Putamen (tissue), 1 donor: ENCODE measurements around the gene CLASP1.
"Not testable (repeated sequence)": the region's sequence is repeated elsewhere in the genome, so short reads cannot be mapped to it uniquely, and the experiment has no call there.

Source experiments
- DNase-seq: peaks from one replicate; pipeline ENCODE4 v3.0.0-alpha.2; 2016; ENCODE audit warnings: low spot score

The CLASP1 gene

DNA sequence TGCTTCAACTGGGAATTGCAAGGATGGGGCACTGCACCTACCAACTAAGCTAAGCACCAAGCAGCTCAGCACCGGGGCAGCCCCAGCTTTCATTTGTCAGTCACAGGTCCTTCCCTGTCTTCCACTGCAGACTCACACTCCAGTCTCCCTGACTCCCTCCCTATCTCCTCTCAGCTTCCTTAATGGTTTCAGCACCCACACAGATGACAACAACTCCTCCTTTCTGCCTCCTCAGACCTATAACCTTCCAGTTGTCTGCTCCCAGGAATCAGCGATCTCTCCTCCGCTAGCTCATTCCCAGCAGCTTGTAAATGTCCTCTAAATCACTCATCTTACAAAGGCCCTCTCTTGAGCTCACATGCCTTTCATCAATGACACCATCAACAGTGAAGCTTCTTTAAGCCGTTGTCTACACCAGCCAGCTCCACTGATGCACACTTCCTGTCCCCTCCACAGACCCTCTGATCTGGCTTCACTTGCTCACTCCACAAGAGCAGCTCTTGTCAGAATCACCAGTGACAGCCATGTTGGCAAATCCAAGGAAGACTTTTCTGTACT, 32.1 kb downstream of the CLASP1 start:
- no peak for DNase-seq

DNA sequence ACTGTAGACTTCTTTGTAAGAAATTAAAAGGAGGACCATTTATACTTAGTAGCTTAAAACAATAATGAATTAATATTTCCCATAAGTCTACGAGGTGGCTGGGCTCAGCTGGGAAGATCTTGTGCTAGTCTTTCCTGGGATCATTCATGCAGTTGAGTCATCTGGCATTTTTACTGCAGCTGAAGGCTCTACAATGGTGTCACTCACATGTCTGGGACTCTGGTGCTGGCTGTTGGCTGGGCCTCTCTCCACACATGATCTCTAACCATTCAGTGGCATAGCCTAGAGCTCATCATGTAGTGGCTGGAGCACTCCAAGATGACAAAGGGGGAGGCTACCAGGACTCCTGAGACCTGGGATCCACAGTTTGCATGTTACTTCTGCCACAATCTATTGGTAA, 35.5 kb downstream of the CLASP1 start:
- DNase-seq = no peak

DNA sequence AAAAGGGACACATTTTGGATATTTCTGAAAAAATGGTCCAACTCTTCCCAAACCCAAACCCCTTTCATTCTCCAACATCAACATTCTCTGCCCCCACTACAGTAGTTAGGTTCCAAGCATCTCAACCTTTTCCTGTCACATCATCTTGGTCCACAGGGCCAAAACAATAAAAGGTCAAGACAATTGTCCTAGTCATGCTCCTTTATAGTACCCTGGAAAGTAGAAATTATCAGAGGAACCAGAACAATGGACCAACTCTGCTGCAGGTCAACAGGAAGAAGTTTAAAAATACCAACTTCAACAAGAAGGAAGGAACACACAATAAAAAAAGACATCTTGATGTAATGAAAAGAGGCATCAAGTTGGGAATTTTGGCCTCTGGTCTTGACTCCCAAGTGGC, 36.1 kb downstream of the CLASP1 start:
- no peak for DNase-seq

DNA sequence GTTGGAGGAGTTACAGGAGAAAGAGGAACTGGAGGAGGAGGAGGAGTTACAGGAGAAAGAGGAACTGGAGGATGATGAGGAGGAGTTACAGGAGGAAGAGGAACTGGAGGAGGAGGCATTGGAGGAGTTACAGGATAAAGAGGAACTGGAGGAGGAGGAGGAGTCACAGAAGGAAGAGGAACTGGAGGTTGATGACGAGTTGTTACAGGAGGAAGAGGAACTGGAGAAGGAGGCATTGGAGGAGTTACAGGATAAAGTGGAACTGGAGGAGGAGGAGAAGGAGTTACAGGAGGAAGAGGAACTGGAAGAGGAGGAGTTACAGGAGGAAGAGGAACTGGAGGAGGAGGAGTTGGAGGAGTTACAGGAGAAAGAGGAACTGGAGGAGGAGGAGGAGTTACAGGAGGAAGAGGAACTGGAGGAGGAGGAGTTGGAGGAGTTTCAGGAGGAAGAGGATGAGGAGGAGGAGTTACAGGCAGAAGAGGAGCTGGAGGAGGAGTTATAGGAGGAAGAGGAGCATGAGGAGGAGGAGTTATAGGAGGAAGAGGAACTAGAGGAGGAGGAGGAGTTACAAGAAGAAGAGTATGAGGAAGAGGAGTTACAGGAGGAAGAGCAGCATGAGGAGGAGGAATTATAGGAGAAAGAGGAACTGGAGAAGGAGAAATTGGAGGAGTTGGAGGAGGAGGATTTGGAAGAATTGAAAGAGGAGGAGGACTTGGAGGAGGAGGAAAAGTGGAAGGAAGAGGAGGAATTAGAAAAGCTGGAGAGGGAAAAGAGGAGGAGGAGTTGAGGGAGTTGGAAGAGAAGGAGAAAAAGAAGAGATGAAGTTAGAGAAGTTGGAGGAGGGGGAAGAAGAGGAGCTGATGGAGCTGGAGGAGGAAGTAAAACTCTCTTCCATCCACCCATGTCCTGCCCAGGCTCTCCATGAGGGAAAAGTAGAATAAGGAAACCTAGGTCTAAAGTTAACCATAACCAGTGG, 37.2 kb downstream of the CLASP1 start:
- DNase-seq = no peak

DNA sequence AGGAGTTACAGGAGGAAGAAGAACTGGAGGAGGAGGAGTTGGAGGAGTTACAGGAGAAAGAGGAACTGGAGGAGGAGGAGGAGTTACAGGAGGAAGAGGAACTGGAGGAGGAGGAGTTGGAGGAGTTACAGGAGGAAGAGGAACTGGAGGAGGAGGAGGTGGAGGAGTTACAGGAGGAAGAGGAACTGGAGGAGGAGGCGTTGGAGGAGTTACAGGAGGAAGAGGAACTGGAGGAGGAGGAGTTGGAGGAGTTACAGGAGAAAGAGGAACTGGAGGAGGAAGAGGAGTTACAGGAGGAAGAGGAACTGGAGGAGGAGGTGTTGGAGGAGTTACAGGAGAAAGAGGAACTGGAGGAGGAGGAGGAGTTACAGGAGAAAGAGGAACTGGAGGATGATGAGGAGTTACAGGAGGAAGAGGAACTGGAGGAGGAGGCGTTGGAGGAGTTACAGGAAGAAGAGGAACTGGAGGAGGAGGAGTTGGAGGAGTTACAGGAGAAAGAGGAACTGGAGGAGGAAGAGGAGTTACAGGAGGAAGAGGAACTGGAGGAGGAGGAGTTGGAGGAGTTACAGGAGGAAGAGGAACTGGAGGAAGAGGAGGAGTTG, 38.1 kb downstream of the CLASP1 start:
- DNase-seq = not testable (repeated sequence)

DNA sequence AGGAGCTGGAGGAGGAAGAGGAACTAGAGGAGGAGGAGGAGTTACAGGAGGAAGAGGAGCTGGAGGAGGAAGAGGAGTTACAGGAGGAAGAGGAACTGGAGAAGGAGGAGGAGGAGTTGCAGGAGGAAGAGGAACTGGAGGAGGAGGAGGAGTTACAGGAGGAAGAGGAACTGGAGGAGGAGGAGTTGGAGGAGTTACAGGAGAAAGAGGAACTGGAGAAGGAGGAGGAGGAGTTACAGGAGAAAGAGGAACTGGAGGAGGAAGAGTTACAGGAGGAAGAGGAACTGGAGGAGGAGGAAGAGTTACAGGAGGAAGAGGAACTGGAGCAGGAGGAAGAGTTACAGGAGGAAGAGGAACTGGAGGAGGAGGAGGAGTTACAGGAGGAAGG, 38.8 kb downstream of the CLASP1 start:
- not testable (repeated sequence) for DNase-seq

DNA sequence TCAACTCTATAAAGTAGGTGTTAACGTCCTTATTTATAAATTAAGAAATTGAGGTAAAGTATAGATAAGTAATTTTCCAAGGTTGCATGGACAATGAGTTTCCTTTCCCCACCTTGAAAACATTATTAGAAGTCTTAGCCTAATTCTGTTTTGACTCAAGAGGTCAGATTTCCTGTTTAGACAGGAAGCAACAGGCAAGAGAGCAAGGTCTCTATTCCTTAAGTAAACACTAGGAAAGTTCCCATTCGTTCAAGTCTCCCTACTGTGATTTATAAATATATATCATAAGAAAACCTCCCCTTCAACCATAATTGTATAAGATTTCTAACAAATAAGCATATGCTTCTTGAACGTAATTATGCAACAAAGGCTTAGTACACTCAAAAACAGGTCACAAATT, 40.3 kb downstream of the CLASP1 start:
- DNase-seq = no peak

DNA sequence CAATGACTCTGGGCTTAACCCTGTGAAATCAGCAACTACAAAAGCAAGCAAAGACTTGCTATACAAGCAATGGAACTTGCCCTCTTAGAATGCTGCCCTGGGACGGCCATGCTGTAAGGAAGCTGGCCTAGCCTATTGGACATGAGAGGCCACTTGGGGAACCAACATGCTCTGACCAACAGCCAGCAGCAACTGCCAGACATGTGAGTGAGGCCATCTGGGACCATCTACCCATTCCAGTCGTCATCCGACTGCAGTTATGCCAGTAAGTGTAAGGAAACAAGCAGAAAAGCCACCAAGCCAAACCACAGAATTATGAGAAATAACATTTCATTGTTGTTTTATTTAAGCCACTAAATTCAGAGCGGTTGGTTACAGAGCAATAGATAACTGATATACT, 40.9 kb downstream of the CLASP1 start:
- DNase-seq = no peak

DNA sequence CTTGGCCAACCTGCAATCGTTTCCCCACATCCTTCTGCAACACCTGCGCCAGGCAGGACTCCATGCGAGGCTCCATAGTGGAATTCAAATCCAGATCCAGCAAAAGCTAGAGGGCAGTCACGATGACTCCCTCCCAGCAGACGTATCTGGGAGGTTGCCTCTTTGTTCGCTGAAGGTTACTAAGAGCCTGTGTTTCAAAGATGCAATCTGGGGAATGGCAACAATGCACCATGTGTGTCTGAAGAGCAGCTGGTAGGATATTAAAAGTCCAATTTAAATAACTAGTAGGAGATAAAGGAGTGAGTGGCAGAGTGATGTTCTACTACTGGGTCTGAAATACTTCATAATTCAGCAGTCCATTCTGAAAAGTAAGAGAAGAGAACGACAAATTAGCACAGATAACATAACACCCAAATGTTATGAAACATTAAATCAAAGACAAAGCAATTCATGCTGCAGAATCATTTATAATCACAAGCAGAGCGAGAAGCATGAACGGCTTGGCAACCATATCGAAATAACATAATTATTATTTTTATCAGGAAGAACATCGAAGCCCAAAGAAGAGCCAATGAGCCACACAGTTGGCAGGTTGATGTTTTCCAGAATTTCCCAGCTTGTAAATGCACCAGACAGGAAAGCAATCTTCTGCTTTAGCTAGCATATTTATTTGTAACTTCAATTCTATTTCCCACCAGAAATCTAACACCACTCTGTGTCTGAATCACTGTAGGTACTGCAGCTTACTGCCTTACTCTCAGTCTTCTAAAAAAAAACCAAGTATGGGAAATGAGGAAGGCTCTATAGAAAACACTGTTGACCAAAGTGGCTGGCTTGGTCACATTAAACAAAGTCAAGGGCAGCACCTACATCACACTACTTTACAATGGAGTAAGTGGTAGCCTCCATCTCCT, 43.2 kb downstream of the CLASP1 start:
- DNase-seq = no peak

DNA sequence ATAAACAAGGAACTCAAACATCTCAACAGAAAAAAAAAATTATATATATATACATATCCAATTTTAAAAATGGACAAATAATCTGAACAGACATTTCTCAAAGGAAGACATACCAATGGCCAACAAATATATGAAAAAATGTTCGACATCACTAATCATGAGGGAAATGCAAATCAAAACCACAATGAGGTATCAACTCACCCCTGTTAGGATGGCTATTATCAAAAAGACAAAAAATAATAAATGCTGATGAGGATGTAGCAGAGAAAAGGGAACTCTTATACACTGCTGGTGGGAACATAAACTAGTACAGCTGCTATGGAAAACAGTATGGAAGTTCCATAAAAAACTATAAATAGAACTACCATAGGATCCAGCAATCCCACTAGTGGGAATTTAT, 46.1 kb downstream of the CLASP1 start:
- no peak for DNase-seq

DNA sequence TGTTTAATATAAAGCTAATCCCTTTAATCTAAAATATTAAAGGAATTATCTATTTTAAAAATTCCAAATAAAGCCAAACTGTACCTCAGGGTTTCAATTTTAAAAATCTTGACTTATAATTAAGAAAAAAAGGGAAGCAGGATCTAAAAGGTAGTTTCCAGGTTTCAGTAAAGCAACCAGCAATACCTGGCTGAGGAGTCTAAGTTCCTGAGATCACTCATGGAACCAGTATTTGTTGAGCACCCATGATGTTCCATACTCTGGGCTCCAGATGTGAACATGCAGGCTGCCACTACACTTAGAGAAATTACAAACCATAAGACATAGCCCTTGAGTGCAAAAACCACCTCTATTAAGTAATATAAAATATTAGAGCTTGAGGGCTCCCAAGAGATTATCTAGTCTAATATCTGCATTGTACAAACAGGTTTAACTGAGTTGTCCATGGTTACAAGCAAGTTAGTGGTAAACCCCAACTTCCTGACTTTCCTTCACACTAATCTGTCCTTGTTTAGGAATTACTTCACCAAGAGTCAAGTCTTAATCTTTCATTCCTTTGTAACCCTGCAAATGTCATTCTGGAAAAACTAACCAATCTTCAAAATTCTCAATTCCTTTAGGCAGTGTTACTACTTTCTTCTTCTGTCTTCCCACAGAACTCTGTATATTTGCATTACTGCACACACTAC, 49.2 kb downstream of the CLASP1 start:
- DNase-seq = no peak

DNA sequence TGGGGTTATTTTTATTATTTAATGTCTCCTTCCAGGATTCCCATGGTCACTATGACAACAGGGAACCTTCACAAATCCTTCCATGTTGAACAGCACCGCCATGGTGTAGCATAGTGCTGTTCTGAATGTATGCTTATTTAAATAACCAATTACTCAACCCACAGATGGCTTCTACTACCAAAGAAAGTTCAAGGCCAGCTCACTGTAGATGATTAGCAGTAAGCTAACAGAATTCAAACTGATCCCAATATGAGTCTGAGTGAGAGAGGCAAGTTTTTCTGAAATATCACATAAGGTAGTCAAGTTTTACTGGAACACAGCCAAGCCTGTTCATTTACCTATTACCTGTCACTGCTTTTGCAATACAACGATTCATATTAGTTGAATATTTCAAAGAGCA, 51.2 kb downstream of the CLASP1 start:
- no peak for DNase-seq

DNA sequence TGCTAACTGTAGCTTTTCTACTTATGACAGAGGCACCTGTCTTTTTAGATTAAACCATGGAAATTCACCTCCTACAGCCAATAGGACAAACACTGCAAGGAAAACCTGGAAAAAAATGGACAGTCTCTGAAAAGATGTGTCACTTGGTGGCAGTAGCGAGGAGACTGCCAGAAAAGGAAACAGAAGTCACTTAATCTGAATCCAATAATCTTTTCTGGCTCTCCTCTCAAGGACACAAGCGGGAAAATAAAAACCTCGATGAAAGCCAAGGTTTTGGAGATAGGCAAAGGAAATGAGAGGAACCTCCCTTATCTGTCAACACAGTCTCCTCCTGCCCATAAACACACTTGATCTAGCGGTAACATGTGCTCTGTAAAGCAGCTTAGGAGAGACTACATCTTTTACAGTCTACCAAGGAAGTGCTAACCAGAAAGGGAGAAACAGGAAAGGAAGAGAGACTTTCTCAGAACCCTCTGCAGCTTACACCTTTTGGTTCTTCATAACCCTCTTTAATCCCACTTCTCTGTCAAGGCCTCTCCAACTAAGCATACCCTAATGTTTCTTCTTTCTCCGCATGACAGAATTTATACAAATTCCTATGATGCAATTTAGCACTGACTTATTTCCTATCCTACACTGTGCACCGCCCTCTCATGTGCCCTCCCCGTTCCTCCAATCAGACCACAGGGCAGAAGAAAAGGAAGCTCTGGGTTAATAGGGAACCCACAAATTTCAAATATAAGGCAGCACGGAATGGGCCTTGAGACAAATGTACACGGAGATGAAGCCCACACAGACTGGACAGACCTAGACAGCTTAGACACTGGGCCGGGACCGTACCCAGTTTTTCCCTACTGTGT, 52.8 kb downstream of the CLASP1 start:
- peak; percentile 32 for DNase-seq

DNA sequence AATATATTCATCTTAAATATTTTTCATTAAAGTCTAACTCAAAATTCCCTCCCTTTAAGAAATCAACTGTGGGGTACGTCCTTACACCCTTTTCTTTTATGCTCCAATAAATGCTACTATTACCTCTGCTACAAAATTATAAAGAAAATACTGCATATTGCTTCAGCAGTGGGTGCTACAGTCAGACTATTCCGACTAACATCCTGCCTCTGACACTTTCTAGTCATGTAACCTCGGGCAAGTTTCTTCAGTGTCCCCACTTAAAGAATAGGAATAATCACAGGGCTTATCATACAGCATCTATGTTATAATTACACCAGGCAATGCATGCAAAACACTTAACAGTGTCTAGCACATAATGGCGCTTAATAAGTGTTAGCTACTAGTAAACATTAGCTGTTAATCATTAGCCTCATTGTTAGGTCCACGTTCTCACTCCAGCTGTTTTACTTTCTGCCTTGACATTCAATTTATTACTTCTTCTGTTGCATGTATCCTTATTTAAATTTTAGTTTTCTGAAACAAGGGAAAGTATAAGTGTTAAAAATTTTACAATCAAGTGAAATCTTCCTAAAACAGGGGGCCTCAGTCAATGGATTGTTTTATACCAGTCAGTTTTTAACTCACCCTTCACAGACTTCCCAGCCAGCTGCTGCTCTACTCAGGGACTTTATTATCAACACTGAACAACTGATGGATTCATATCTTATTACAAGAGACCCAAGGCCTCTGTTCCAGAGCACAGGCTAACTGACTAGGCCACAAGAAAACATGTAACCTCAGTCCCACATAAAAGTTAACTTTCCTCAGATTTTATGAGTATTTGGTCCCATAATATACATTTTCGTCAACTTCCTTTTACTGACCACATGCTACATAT, 54.0 kb downstream of the CLASP1 start:
- DNase-seq = no peak

DNA sequence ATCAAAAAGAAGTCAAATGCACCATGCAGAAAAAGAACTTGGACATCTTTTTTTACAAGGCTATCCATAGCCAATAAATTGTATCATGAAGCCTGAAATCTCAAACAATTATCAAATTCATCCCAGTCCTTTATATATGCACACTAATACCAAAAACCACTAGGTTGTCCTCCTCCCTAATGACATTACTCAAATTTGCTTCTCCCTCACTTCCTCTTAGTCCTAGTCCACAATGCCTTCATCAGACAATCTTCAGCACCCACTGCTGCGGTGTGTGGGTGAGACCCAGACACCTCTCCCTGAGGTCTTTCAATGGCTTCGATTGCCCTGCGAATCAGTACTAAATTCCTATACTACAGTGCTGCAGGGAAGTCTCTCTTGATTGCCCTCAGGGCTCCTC, 58.1 kb downstream of the CLASP1 start:
- no peak for DNase-seq

DNA sequence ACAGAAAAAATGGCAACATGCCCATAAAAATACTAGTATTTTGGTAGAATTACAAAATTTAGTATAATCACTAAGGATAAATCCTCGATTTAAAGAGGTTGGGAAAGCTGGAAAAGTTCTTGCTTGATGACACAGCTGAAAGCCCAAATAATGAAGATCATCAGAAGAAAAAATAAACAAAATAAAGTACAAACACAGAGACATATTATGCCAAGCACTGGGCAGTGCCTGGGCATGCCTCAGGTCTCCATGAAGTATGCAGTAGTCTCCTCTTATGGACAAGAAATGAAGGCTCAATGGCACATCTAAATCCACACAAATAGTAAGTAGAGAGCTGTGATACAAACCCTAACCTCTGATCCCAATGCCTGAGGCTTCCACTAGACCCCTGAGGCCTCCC, 60.9 kb downstream of the CLASP1 start:
- no peak for DNase-seq

DNA sequence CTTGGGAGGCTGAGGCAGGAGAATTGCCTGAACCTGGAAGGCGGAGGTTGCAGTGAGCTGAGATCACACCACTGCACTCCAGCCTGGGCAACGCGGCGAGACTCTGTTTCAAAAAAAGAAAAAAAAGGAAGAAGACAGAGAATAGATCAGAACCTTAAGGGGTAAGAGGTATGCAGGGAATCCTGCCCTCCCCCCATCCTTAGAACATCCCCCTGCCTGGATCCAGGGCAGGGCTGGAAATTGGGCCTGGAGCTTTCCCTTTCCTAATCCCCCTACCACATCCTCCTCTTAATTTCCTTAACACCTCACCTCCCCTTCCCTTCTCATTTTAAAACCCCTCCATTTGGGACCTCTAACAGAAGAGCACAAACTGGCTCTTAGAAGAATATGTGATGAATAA, 62.1 kb downstream of the CLASP1 start:
- DNase-seq = no peak

DNA sequence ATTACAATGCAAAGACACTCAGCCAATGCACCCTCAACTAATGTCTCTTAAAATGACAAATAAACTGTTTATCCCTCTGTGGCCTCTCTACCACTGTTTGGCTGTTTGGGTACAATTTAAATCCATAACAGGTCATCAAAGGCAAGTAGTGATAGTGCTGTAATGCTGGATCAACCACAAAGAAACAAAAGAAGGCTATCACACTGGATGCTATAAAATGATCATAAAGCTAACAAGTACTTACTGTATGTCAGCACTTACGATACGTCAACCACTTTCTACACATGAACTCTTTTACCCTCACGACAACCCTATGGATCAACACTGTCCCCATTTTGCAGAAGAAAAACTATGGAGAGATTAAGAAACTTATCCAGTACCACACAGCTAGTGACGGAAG, 64.5 kb downstream of the CLASP1 start:
- DNase-seq = no peak

DNA sequence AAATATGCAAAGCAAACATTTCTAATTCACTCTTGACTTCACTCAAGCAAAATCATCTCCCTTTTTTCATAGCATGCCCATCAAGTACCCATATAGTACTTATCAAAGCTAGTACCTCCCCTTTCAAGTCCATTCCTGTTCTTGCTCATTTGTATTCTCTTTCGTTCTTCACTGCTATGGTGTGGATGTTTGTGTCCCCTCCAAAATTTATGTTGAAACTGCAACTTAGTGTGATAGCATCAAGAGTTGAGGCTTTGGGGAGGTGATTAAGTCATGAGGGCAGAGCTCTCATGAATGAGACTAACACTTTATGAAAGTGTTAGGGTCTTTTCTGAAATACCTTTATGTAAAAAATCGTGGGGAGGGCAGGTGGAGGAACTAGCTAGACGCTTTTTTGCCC, 65.7 kb downstream of the CLASP1 start:
- no peak for DNase-seq

DNA sequence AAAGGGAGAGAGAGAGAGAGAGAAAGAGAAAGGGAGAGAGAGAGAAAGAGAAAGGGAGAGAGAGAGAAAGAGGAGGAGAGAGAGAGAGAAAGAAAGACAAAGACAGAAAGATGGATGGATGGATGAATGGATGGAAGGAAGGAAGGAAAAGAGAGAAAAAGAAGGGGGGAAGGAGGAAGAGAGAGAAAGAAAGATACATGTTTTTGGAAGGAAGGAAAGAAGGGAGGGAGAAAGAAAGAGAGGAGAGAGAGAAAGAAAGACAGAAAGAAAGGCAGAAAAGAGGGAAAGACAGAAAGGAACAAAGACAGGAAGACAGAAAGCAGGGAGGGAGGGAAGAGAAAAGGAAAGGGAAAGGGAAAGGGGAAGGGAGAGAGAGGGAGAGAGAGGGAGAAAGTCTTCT, 67.0 kb downstream of the CLASP1 start:
- DNase-seq = no peak
